ENCODE data around the gene CARD11.
A peak's percentile ranks its signal among the peaks of the same experiment; 100 is the strongest.

CARD11 gene

GRCh38 chr7:2905500-2905899 is 138.2 kb downstream of the CARD11 start:
- DNase-seq (ENCODE audit: low read depth) = no peak

GRCh38 chr7:2905027-2905426 is 138.6 kb downstream of the CARD11 start:
- no peak for DNase-seq (ENCODE audit: low read depth)

- DNase-seq (ENCODE audit: low read depth) = no peak
Observed at GRCh38 chr7:2904202-2904601, 139.5 kb downstream of the CARD11 start.

- no peak for DNase-seq (ENCODE audit: low read depth)
Observed at GRCh38 chr7:2903682-2904162, 139.9 kb downstream of the CARD11 start.

GRCh38 chr7:2897023-2897422 is 146.6 kb downstream of the CARD11 start:
- no peak for DNase-seq (ENCODE audit: low read depth)

- DNase-seq (ENCODE audit: low read depth) = no peak
Observed at GRCh38 chr7:2896131-2896530, 147.5 kb downstream of the CARD11 start.

GRCh38 chr7:2894118-2894940 is 149.3 kb downstream of the CARD11 start:
- peak; percentile 25 for DNase-seq (ENCODE audit: low read depth)

GRCh38 chr7:2893411-2893861 is 150.2 kb downstream of the CARD11 start:
- DNase-seq (ENCODE audit: low read depth) = no peak

- DNase-seq (ENCODE audit: low read depth) = no peak
Observed at GRCh38 chr7:2892549-2892948, 151.1 kb downstream of the CARD11 start.

GRCh38 chr7:2887816-2888215 is 155.9 kb downstream of the CARD11 start:
- DNase-seq (ENCODE audit: low read depth) = no peak

GRCh38 chr7:2886900-2887299 is 156.8 kb downstream of the CARD11 start:
- DNase-seq (ENCODE audit: low read depth) = no peak

- no peak for DNase-seq (ENCODE audit: low read depth)
Observed at GRCh38 chr7:2886391-2886790, 157.3 kb downstream of the CARD11 start.

GRCh38 chr7:2884161-2884560 is 159.5 kb downstream of the CARD11 start:
- DNase-seq (ENCODE audit: low read depth) = no peak

- DNase-seq (ENCODE audit: low read depth) = no peak
Observed at GRCh38 chr7:2883101-2883500, 160.6 kb downstream of the CARD11 start.

- no peak for DNase-seq (ENCODE audit: low read depth)
Observed at GRCh38 chr7:2882111-2882510, 161.6 kb downstream of the CARD11 start.

- DNase-seq (ENCODE audit: low read depth) = no peak
Observed at GRCh38 chr7:2880874-2881533, 162.7 kb downstream of the CARD11 start.

GRCh38 chr7:2880051-2880450 is 163.6 kb downstream of the CARD11 start:
- no peak for DNase-seq (ENCODE audit: low read depth)

GRCh38 chr7:2879354-2879753 is 164.3 kb downstream of the CARD11 start:
- no peak for DNase-seq (ENCODE audit: low read depth)

- no peak for DNase-seq (ENCODE audit: low read depth)
Observed at GRCh38 chr7:2878306-2878705, 165.4 kb downstream of the CARD11 start.

GRCh38 chr7:2876031-2876731 is 167.5 kb downstream of the CARD11 start:
- no peak for DNase-seq (ENCODE audit: low read depth)

GRCh38 chr7:2873686-2874551 is 169.7 kb downstream of the CARD11 start:
- DNase-seq (ENCODE audit: low read depth) = no peak

- no peak for DNase-seq (ENCODE audit: low read depth)
Observed at GRCh38 chr7:2873146-2873545, 170.5 kb downstream of the CARD11 start.

Data from activated gamma-delta T cell treated with anti-CD3 and anti-CD28 coated beads, Interleukin-2, amount 50 U/mL, for 16 hours (primary cell).